Keratinocyte (primary cell): ENCODE measurements around the gene TMEM187. TPM values are rescaled to one million over a fixed set of nuclear protein-coding genes. Genes with fewer than 3 reads are reported as not detected.

ENCODE experiments used
- DNase-seq: peaks from one replicate; pipeline ENCODE4 v3.0.0-alpha.2; 2011; ENCODE audit warnings: low read depth, missing footprints, low spot score
- FAIRE-seq: peaks from 2 replicates; lab custom pipeline; 2011; peaks lifted over from hg19 to GRCh38; lab: Jason Lieb, UNC
- H2AFZ ChIP-seq: 2 replicates; pipeline ENCODE4 v1.6.0; 2012; ENCODE audit warnings: low read length, control low read depth, inconsistent platforms; ENCODE audit not compliant: control insufficient read depth
- H3K27ac ChIP-seq: 2 replicates; pipeline ENCODE4 v1.5.1; 2011; ENCODE audit warnings: low read length; ENCODE audit not compliant: control insufficient read depth, insufficient read depth
- H3K27me3 ChIP-seq: 3 replicates; pipeline ENCODE4 v1.6.0; 2011; ENCODE audit warnings: low read length; ENCODE audit not compliant: control insufficient read depth, insufficient read depth; ENCODE audit errors: extremely low read depth
- H3K36me3 ChIP-seq, 2 experiments: 2 replicates in 1 of 2; 3 replicates in 1 of 2; pipeline ENCODE4 v1.5.1; 2011; ENCODE audit warnings: low read length in 2 of 2, mild to moderate bottlenecking in 1 of 2; ENCODE audit not compliant: control insufficient read depth in 2 of 2, insufficient read depth in 2 of 2; ENCODE audit errors: extremely low read depth in 1 of 2
- H3K4me1 ChIP-seq: 3 replicates; pipeline ENCODE4 v1.5.1; 2011; ENCODE audit warnings: low read length; ENCODE audit not compliant: control insufficient read depth, insufficient read depth; ENCODE audit errors: extremely low read depth
- H3K4me2 ChIP-seq: 3 replicates; pipeline ENCODE4 v1.6.0; 2011; ENCODE audit warnings: low read depth, low read length; ENCODE audit not compliant: control insufficient read depth, insufficient read depth; ENCODE audit errors: extremely low read depth
- H3K4me3 ChIP-seq, 3 experiments: fragments of 200-600 bp in 1 of 3; sonication (generic) in 1 of 3; 2 replicates in 2 of 3; 3 replicates in 1 of 3; pipeline ENCODE4 v1.5.1; 2011 to 2016; ENCODE audit warnings: low read length in 3 of 3, mild to moderate bottlenecking in 3 of 3, control low read depth in 2 of 3, inconsistent platforms in 1 of 3, low read depth in 1 of 3, mixed read lengths in 1 of 3, mixed run types in 1 of 3, moderate library complexity in 1 of 3; ENCODE audit not compliant: control insufficient read depth in 2 of 3, insufficient read depth in 2 of 3; ENCODE audit errors: extremely low read depth in 1 of 3
- H3K79me2 ChIP-seq: 2 replicates; pipeline ENCODE4 v1.6.0; 2012; ENCODE audit warnings: low read length; ENCODE audit not compliant: control insufficient read depth, insufficient read depth
- H3K9ac ChIP-seq: 3 replicates; pipeline ENCODE4 v1.6.0; 2011; ENCODE audit warnings: low read length; ENCODE audit not compliant: control insufficient read depth, insufficient read depth; ENCODE audit errors: extremely low read depth
- H3K9me1 ChIP-seq: 3 replicates; pipeline ENCODE4 v1.6.0; 2011; ENCODE audit warnings: low read length; ENCODE audit not compliant: control insufficient read depth, insufficient read depth; ENCODE audit errors: extremely low read depth
- H3K9me3 ChIP-seq: 2 replicates; pipeline ENCODE4 v1.5.1; 2012; ENCODE audit warnings: low read depth, low read length; ENCODE audit not compliant: control insufficient read depth
- H4K20me1 ChIP-seq: 3 replicates; pipeline ENCODE4 v1.6.0; 2011; ENCODE audit warnings: low read length; ENCODE audit not compliant: control insufficient read depth, insufficient read depth; ENCODE audit errors: extremely low read depth
- EZH2 ChIP-seq: IDR thresholded peaks from one replicate; pipeline ENCODE4 v1.6.1; 2012; ENCODE audit warnings: inconsistent platforms, mild to moderate bottlenecking, low read length, moderate library complexity
- dilution Hi-C: fragments of 300-500 bp; cut with MboI; formaldehyde crosslinking; loops from one replicate; pipeline ENCODE4 v1.7.0; 2020; ENCODE audit warnings: low sequenced_read_pairs; ENCODE audit not compliant: extremely low pct_ligation_motif_present
- polyA plus RNA-seq, 5 experiments: library from polyadenylated mRNA; depleted of rRNA in 3 of 5; stranded (reverse) in 3 of 5; stranded (forward) in 1 of 5; unstranded in 1 of 5; fragments of >200 nt; gene quantifications; 1 replicate in 1 of 5; 2 replicates in 3 of 5; 3 replicates in 1 of 5; pipeline versions ENCODE4 v1.2.1 to v1.2.3, GENCODE V29; 2011 to 2012; ENCODE audit warnings: missing spikeins in 2 of 5, low read depth in 1 of 5, low replicate concordance in 1 of 5
- TF ChIP-seq, protein P1 (sequence below), 3 experiments: IDR thresholded peaks in 1 of 3; conservative IDR thresholded peaks in 1 of 3; optimal IDR thresholded peaks in 1 of 3; 2 replicates in 2 of 3; 3 replicates in 1 of 3; pipeline versions ENCODE3 to v1.5.1; 2011; ENCODE audit warnings: low read length in 3 of 3, mild to moderate bottlenecking in 3 of 3, moderate library complexity in 2 of 3, control low read depth in 1 of 3, inconsistent platforms in 1 of 3; ENCODE audit not compliant: insufficient read depth in 2 of 3; ENCODE audit errors: extremely low read depth in 1 of 3

TMEM187 gene
- polyA plus RNA-seq, 1 donor (not counting 4 experiments of a cell fraction or from before 2014, with no cell fraction given), result 6.6 TPM

DNA sequence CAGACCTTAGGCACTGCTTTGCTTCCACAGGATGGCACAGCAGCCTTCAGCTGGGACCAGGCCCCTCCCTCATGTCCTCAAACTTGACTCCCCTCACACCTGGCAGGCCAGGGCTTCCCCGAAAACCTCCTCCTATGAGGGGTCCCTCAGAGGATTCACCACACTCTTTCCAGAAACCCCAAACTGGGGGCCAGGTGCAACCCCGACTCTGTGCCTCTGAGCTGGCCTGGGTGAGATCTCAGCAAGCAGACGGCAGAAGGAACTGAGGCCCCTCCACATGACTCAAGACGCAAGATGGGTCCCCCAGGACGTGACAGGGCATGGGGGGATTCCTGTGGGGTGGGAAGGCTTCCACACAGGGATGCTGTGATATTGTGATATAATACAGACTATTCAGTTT, 7.1 kb upstream of the TMEM187 start:
- Histone ChIP-seq H3K27me3 (no peaks in the 10 kb centered on the region), H3K9me1 (no peaks in the 10 kb centered on the region), H3K79me2 (peaks cover 75% of the 10 kb centered on the region), H4K20me1 (peaks cover 20% of the 10 kb centered on the region), H3K27ac (no peak overlapping the region), H3K4me3 (no peak overlapping the region), H2AFZ (no peak overlapping the region), H3K9ac (no peak overlapping the region), H3K4me1 (peaks cover 12% of the 10 kb centered on the region), H3K9me3 (no peaks in the 10 kb centered on the region), H3K4me2 (no peak overlapping the region), H3K36me3 (peaks cover 8 to 31% of the 10 kb centered on the region in 2 experiments)
- TF ChIP-seq EZH2, result no peak
- TF ChIP-seq, protein P1, sequence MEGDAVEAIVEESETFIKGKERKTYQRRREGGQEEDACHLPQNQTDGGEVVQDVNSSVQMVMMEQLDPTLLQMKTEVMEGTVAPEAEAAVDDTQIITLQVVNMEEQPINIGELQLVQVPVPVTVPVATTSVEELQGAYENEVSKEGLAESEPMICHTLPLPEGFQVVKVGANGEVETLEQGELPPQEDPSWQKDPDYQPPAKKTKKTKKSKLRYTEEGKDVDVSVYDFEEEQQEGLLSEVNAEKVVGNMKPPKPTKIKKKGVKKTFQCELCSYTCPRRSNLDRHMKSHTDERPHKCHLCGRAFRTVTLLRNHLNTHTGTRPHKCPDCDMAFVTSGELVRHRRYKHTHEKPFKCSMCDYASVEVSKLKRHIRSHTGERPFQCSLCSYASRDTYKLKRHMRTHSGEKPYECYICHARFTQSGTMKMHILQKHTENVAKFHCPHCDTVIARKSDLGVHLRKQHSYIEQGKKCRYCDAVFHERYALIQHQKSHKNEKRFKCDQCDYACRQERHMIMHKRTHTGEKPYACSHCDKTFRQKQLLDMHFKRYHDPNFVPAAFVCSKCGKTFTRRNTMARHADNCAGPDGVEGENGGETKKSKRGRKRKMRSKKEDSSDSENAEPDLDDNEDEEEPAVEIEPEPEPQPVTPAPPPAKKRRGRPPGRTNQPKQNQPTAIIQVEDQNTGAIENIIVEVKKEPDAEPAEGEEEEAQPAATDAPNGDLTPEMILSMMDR (optimal IDR thresholded peaks at IDR 0.05 in 1 of 3, IDR thresholded peaks at IDR 0.05 in 1 of 3, conservative IDR thresholded peaks at IDR 0.05 in 1 of 3; ENCODE audit: extremely low read depth in 1 of 3, insufficient read depth in 2 of 3, low read length in 3 of 3), result no peak
- DNase-seq (no peak), FAIRE-seq (no peak)
- dilution Hi-C loops, result no loop called here

- H3K4me2 ChIP-seq, result no peak overlapping the region
- H3K4me3 ChIP-seq, result no peak overlapping the region
- no peaks in the 10 kb centered on the region for H3K27me3 ChIP-seq
- dilution Hi-C loops, result no loop called here
- no peak for TF ChIP-seq EZH2
- TF ChIP-seq, protein P1 (optimal IDR thresholded peaks at IDR 0.05 in 1 of 3, IDR thresholded peaks at IDR 0.05 in 1 of 3, conservative IDR thresholded peaks at IDR 0.05 in 1 of 3; ENCODE audit: extremely low read depth in 1 of 3, insufficient read depth in 2 of 3, low read length in 3 of 3), result no peak
- H3K36me3 ChIP-seq, result peaks cover 5 to 23% of the 10 kb centered on the region in 2 experiments
- peaks cover 80% of the 10 kb centered on the region for H3K79me2 ChIP-seq
- H3K27ac ChIP-seq, result no peak overlapping the region
- H3K9me1 ChIP-seq, result no peaks in the 10 kb centered on the region
- DNase-seq, result no peak
- peaks cover 20% of the 10 kb centered on the region for H4K20me1 ChIP-seq
- no peak overlapping the region for H2AFZ ChIP-seq
- H3K9me3 ChIP-seq, result no peaks in the 10 kb centered on the region
- H3K9ac ChIP-seq, result no peak overlapping the region
- FAIRE-seq, result no peak
- H3K4me1 ChIP-seq, result peaks cover 12% of the 10 kb centered on the region
These were observed 6.3 kb upstream of the TMEM187 start for GRCh38 chrX:153966283-153966688.
